ENCODE measurements around the gene RECQL5. TPM values are rescaled to one million over a fixed set of nuclear protein-coding genes. Genes with fewer than 3 reads are reported as not detected.

Gene RECQL5
- total and polyA plus RNA-seq, 12 donors: 11.2 to 188 (median 32.9) TPM

GRCh38 chr17:75643643-75644017 is 23.3 kb downstream of the RECQL5 start:
- H3K27me3 ChIP-seq: no peaks in the 10 kb centered on the region
- intact Hi-C loops (cut with DNase I): no loop called here
- H3K4me1 ChIP-seq (replicated peaks in 1 of 2): no peaks in the 10 kb centered on the region
- H3K9me3 ChIP-seq (replicated peaks in 1 of 3): no peaks in the 10 kb centered on the region
- no peak overlapping the region for H3K4me3 ChIP-seq
- TF ChIP-seq, protein P1, sequence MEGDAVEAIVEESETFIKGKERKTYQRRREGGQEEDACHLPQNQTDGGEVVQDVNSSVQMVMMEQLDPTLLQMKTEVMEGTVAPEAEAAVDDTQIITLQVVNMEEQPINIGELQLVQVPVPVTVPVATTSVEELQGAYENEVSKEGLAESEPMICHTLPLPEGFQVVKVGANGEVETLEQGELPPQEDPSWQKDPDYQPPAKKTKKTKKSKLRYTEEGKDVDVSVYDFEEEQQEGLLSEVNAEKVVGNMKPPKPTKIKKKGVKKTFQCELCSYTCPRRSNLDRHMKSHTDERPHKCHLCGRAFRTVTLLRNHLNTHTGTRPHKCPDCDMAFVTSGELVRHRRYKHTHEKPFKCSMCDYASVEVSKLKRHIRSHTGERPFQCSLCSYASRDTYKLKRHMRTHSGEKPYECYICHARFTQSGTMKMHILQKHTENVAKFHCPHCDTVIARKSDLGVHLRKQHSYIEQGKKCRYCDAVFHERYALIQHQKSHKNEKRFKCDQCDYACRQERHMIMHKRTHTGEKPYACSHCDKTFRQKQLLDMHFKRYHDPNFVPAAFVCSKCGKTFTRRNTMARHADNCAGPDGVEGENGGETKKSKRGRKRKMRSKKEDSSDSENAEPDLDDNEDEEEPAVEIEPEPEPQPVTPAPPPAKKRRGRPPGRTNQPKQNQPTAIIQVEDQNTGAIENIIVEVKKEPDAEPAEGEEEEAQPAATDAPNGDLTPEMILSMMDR (IDR thresholded peaks at IDR 0.05): no peak
- TF ChIP-seq POLR2A (IDR thresholded peaks at IDR 0.05): no peak
- WGBS, 4 donors: 89 to 97% (median 94%) methylated on average over 7 of the region's 7 CpGs
- H3K36me3 ChIP-seq (replicated peaks in 1 of 2): no peaks in the 10 kb centered on the region
- no peak overlapping the region for H3K27ac ChIP-seq
- no peak for DNase-seq

- no peaks in the 10 kb centered on the region for H3K4me1 ChIP-seq (replicated peaks in 1 of 2)
Measured at GRCh38 chr17:75642784-75643642, 23.9 kb downstream of the RECQL5 start.

GRCh38 chr17:75642182-75642783 is 24.7 kb downstream of the RECQL5 start:
- no peak for DNase-seq
- no peaks in the 10 kb centered on the region for H3K4me1 ChIP-seq (replicated peaks in 1 of 2)
- H3K27me3 ChIP-seq: no peaks in the 10 kb centered on the region
- intact Hi-C loops (cut with DNase I): no loop called here
- no peak overlapping the region for H3K4me3 ChIP-seq
- TF ChIP-seq, protein P1 (IDR thresholded peaks at IDR 0.05): no peak
- no peak for TF ChIP-seq POLR2A (IDR thresholded peaks at IDR 0.05)
- no peaks in the 10 kb centered on the region for H3K9me3 ChIP-seq (replicated peaks in 1 of 3)
- H3K36me3 ChIP-seq (replicated peaks in 1 of 2): no peaks in the 10 kb centered on the region
- no peak overlapping the region for H3K27ac ChIP-seq
- WGBS, 4 donors: 86 to 97% (median 88%) methylated on average over 7 of the region's 7 CpGs

More at GRCh38 chr17:75642784-75643642, 23.9 kb downstream of the RECQL5 start:
- no peak for TF ChIP-seq POLR2A (IDR thresholded peaks at IDR 0.05)
- TF ChIP-seq, protein P1 (IDR thresholded peaks at IDR 0.05): no peak
- WGBS, 4 donors: 90 to 94% (median 91%) methylated on average over 5 to 17 of the region's 17 CpGs
- intact Hi-C loops (cut with DNase I): no loop called here
- DNase-seq: no peak
- H3K4me3 ChIP-seq: no peak overlapping the region
- no peak overlapping the region for H3K27ac ChIP-seq
- H3K27me3 ChIP-seq: no peaks in the 10 kb centered on the region
- no peaks in the 10 kb centered on the region for H3K36me3 ChIP-seq (replicated peaks in 1 of 2)
- H3K9me3 ChIP-seq (replicated peaks in 1 of 3): no peaks in the 10 kb centered on the region

DNA sequence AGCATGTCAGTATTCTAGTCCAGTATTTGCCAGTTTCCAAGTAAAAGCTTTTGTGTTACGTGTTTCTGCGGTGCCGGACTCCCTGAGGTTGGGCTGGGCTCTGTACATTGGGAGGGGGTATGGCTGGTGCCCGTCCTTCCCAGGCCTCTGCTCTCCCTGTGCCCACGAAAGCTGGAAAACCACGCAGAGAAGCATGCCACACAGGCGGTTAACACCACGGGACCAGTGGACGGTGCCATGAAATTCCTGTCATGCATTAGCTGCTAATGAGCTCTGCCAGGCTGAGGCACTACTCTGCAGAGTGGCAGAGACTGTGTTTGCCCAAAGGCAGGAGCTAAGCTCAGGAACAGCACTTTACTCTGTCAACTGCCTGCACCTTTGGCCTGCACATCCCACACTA is 25.6 kb downstream of the RECQL5 start:
- no peak overlapping the region for H3K27ac ChIP-seq
- no peak overlapping the region for H3K4me3 ChIP-seq
- 89 to 96% (median 93%) methylated on average over 9 of the region's 9 CpGs; no CpG with 5 or more reads in 1 of the 4 donors for WGBS, 4 donors
- intact Hi-C loops (cut with DNase I): no loop called here
- no peaks in the 10 kb centered on the region for H3K36me3 ChIP-seq (replicated peaks in 1 of 2)
- H3K9me3 ChIP-seq (replicated peaks in 1 of 3): no peaks in the 10 kb centered on the region
- no peaks in the 10 kb centered on the region for H3K4me1 ChIP-seq (replicated peaks in 1 of 2)
- TF ChIP-seq, protein P1 (IDR thresholded peaks at IDR 0.05): no peak
- TF ChIP-seq POLR2A (IDR thresholded peaks at IDR 0.05): no peak
- no peaks in the 10 kb centered on the region for H3K27me3 ChIP-seq
- no peak for DNase-seq
